NCI-H69 (cell line): Measurements from ENCODE around the gene LMX1B.
A peak's percentile ranks its signal among the peaks of the same experiment; 100 is the strongest.
"Not testable (repeated sequence)": the region's sequence is repeated elsewhere in the genome, so short reads cannot be mapped to it uniquely, and the experiment has no call there.

Experiments used
- DNase-seq: peaks from one replicate; lab custom pipeline; 2025; lab: John Stamatoyannopoulos, UW

LMX1B gene

GRCh38 chr9:126715382-126715781 lies 101.7 kb downstream of the LMX1B start:
- no peak for DNase-seq

- DNase-seq = not testable (repeated sequence)
Observed at GRCh38 chr9:126717441-126717840, 103.7 kb downstream of the LMX1B start.

GRCh38 chr9:126719618-126720031 lies 105.9 kb downstream of the LMX1B start:
- peak; percentile 81 for DNase-seq

- no peak for DNase-seq
Observed at GRCh38 chr9:126720036-126720435, 106.3 kb downstream of the LMX1B start.

GRCh38 chr9:126720661-126721563 lies 107.2 kb downstream of the LMX1B start:
- peak; percentile 41 for DNase-seq

- no peak for DNase-seq
Observed at GRCh38 chr9:126721564-126721981, 107.8 kb downstream of the LMX1B start.

GRCh38 chr9:126722252-126722921 lies 108.7 kb downstream of the LMX1B start:
- DNase-seq = peak; percentile 51

GRCh38 chr9:126722922-126723806 lies 109.4 kb downstream of the LMX1B start:
- DNase-seq = peak; percentile 61

GRCh38 chr9:126723807-126724172 lies 110.1 kb downstream of the LMX1B start:
- no peak for DNase-seq

GRCh38 chr9:126724226-126724625 lies 110.5 kb downstream of the LMX1B start:
- no peak for DNase-seq

GRCh38 chr9:126725485-126725884 lies 111.8 kb downstream of the LMX1B start:
- DNase-seq = not testable (repeated sequence)

GRCh38 chr9:126728210-126728609 lies 114.5 kb downstream of the LMX1B start:
- DNase-seq = not testable (repeated sequence)

- not testable (repeated sequence) for DNase-seq
Observed at GRCh38 chr9:126730592-126730991, 116.9 kb downstream of the LMX1B start.

GRCh38 chr9:126733005-126733404 lies 119.3 kb downstream of the LMX1B start:
- no peak for DNase-seq

- no peak for DNase-seq
Observed at GRCh38 chr9:126734877-126735276, 121.1 kb downstream of the LMX1B start.

- no peak for DNase-seq
Observed at GRCh38 chr9:126735482-126735881, 121.8 kb downstream of the LMX1B start.

GRCh38 chr9:126738553-126738952 lies 124.8 kb downstream of the LMX1B start:
- no peak for DNase-seq

- DNase-seq = no peak
Observed at GRCh38 chr9:126743041-126743440, 129.3 kb downstream of the LMX1B start.

- DNase-seq = no peak
Observed at GRCh38 chr9:126745574-126746411, 132.1 kb downstream of the LMX1B start.
